NCI-H82 treated with DMSO at 0.1 percent for 48 hours (cell line): ENCODE measurements around the gene DCTN2.
"Not testable (repeated sequence)": the region's sequence is repeated elsewhere in the genome, so short reads cannot be mapped to it uniquely, and the experiment has no call there.

Source experiments
- DNase-seq: peaks from one replicate; lab custom pipeline; 2025; ENCODE audit not compliant: unreplicated experiment; lab: John Stamatoyannopoulos, UW

The DCTN2 gene

DNA sequence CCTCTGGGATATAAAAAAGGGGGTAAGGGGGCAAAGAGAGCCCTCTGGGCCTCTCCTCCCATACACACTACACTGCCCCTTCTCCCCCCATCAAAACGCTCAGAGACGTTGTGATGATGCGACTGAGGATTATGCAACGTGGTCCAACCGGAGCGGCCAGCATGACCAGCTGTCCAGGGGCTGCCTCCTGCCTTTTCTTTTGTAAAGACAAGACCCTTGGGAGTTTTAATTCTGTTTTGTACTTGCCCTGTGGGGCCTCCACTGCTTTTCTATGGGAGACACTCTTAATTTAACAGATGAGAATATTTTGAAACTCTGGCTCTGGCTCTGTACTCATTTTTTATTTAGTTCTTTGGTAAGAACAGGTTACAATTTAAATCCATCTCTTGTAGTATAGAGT is 17.2 kb downstream of the DCTN2 start:
- no peak for DNase-seq

DNA sequence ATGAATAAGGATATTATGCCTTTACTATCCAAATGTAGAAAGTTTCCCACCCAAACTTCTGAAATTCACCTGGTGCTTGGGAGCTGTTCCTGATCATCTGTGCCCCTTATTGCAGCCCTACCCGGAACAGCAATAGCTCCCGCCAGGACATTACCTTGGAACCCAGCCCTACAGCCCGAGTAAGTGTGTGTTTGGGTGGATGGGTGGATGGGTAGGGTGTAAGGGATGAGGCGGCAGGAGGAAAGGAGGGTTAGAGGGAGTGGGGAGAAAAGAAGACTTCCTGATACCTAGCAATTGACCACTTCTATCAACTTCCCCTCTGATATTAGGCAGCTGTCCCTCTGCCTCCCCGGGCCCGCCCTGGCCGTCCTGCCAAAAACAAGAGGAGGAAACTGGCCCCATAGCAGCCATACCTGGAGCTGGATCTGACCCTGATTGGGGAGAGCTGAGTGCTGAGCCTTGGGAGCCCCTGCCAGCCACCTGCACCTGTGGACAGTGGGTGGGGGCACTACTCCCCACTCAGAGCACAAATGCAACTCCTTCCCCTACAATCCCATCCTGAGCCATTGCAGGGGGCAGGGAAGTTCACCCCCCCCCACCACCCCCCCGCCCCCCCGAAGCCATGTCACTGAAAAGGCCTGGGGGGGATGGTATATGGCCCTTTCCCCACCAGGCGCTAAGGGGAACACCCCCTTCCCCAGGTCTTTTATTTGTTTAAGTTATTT is 18.0 kb downstream of the DCTN2 start:
- no peak for DNase-seq

- DNase-seq = no peak
Measured at GRCh38 chr12:57528176-57528575, 18.8 kb downstream of the DCTN2 start.

DNA sequence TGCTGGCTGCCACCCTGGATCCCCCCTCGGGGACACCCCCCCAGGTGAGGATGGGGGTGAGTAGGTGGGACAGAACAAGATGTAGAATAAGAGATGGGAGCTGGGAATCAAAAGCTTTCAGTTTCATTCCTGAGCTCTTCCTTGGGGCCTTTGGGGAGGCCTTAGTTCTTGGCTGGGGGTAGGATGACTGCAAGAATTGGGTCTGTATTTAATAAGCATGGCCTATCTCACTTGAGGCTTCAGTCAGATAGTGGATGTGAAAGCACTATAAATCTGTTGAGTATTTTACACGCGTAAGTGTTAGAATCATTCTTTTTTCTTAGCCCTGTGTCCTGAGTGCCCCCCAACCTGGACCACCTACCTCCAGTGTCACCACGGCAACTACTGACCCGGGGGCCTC is 19.8 kb downstream of the DCTN2 start:
- no peak for DNase-seq

DNA sequence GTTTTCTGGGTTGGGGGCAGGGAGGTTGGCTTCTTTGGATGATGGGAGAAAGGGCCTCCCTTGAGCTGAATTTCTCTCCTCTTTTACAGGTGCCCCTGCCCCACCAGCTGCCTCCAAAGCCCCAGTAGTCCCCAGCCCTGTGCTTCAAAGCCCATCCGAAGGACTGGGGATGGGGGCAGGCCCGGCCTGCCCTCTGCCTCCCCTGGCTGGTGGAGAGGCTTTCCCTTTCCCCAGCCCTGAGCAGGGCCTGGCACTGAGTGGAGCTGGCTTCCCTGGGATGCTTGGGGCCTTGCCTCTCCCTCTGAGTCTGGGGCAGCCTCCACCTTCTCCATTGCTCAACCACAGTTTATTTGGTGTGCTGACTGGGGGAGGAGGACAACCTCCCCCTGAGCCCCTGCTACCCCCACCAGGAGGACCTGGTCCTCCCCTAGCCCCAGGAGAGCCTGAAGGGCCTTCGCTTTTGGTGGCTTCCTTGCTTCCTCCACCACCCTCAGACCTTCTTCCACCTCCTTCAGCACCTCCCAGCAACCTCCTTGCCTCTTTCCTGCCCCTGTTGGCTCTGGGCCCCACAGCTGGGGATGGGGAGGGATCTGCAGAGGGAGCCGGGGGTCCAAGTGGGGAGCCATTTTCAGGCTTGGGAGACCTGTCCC is 20.4 kb downstream of the DCTN2 start:
- no peak for DNase-seq

DNA sequence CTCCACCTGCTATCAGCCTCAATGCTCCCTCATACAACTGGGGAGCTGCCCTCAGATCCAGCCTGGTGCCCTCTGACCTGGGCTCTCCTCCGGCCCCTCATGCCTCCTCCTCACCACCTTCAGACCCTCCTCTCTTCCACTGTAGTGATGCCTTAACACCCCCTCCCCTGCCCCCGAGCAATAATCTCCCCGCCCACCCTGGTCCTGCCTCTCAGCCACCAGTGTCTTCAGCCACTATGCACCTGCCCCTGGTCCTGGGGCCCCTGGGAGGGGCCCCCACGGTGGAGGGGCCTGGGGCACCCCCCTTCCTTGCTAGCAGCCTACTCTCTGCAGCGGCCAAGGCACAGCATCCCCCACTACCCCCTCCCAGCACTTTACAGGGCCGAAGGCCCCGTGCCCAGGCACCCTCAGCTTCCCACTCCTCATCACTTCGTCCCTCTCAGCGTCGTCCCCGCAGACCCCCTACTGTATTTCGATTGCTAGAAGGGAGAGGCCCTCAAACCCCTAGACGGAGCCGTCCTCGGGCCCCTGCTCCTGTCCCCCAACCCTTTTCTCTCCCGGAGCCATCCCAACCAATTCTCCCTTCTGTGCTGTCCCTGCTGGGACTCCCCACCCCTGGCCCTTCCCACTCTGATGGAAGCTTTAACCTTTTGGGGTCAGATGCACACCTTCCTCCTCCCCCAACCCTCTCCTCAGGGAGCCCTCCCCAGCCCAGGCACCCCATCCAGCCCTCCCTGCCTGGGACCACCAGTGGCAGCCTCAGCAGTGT is 21.2 kb downstream of the DCTN2 start:
- no peak for DNase-seq

DNA sequence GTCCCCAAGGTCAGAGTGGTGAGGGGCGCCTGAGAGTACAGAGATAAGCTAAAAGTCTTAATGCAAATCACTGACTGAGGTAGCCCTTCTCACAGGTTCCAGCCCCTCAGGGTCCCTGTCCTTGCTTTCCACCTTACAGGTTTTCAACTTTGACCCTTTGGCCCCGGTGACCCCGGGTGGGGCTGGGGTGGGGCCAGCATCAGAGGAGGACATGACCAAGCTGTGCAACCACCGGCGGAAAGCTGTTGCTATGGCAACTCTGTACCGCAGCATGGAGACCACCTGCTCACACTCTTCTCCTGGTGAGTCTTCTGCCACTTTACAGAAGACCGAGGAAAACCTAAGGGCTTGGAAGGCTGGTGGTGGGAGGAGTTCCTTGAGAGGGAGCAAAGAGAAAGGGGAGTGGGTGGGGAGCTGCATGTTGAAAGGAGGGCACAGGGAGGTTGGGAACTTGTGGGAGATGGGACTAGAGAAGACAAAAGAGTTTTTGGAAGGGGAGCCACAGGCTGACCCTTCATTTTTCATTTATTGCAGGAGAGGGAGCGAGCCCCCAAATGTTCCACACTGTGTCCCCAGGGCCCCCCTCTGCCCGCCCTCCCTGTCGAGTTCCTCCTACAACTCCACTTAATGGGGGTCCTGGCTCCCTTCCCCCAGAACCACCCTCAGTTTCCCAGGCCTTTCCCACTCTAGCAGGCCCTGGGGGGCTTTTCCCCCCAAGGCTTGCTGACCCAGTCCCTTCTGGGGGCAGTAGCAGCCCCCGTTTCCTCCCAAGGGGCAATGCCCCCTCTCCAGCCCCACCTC is 22.0 kb downstream of the DCTN2 start:
- DNase-seq = no peak

GRCh38 chr12:57523706-57524614 is 23.0 kb downstream of the DCTN2 start:
- no peak for DNase-seq

GRCh38 chr12:57522887-57523705 is 23.9 kb downstream of the DCTN2 start:
- DNase-seq = peak; percentile 38

GRCh38 chr12:57522011-57522886 is 24.7 kb downstream of the DCTN2 start, which contains the start of gene MBD6:
Gene MBD6 (plus strand): TSS chr12:57522824. CDS start chr12:57524304, 1,480 bp downstream.
- DNase-seq = peak; percentile 91

DNA sequence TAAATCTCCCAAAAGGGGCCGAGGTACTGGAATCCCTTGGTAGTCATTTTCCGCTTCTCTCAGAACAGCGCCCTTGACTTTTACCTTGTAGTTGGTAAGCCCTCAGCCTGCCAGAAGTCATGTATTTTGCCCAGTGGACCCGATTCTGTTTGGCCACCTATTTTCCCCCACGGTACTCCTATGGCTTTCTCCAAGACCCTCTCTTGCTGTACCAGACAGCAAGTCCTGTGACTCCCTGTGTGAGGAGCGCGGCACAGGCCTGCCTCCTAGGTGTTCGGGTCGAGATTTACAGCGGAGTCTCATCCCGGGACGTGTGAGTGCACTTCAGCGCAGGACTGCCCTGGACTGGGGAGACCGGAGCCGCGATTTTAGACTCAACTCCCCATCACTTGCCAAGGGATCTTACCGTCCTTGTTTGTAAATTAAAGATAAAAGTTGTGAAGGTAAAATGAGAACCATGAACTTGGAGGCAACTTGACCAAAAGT is 25.4 kb downstream of the DCTN2 start:
- DNase-seq = peak; percentile 14

- DNase-seq = peak; percentile 98
Measured at GRCh38 chr12:57520053-57520818, 26.8 kb downstream of the DCTN2 start, which contains the start of gene DDIT3. Gene DDIT3 (minus strand): TSS chr12:57520514. CDS start chr12:57517406, 3,108 bp downstream.

- DNase-seq = no peak
Measured at GRCh38 chr12:57519796-57520052, 27.3 kb downstream of the DCTN2 start.

- DNase-seq = peak; percentile 48
Measured at GRCh38 chr12:57518920-57519795, 27.8 kb downstream of the DCTN2 start.

DNA sequence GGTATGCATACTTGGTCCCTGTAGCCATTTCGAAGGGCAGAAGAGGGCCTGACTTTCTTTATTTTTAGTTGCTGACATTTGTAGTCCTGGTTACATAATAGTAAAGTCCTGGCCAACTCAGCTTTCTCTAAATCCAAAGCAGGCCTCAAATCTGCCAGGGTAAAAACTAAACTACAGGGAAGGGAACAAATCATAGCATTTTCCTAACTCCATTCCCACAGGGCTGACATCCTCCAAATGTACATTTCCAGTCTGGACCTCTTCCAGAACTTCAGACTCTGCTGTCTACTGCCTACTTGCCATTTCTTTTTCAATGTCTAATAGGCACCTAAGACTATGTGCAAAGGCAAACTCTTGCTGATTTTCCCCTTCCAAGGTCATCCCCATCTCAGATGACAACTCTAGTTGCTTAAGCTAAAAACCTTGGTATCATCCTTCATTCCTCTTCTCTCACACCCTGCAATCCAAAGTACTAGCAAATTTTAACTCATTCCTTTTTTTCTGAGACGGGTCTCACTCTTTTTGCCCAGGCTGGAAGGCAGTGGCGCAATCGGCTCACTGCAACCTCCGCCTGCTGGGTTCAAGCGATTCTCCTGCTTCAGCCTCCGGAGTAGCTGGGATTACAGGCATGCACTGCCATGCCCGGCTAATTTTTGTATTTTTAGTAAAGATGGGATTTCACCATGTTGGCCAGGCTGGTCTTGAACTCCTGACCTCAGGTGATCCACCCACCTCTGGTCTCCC is 28.6 kb downstream of the DCTN2 start:
- no peak for DNase-seq

GRCh38 chr12:57517718-57518117 is 29.3 kb downstream of the DCTN2 start:
- not testable (repeated sequence) for DNase-seq
